Type B pancreatic cell (in vitro differentiated cells): ENCODE results near the gene PDS5B. TPM values are rescaled to one million over a fixed set of nuclear protein-coding genes. Genes with fewer than 3 reads are reported as not detected.
A peak's percentile ranks its signal among the peaks of the same experiment; 100 is the strongest.

ENCODE experiments used
- DNase-seq: peaks from one replicate; pipeline ENCODE4 v3.0.0; 2021; ENCODE audit warnings: mixed read lengths; ENCODE audit not compliant: unreplicated experiment; ENCODE audit errors: extremely low spot score
- H3K27ac Mint-ChIP-seq: 2 replicates; pipeline ENCODE4 v1.8.0; 2021; ENCODE audit warnings: mild to moderate bottlenecking, mixed read lengths
- H3K27me3 Mint-ChIP-seq: 2 replicates; pipeline ENCODE4 v1.8.0; 2021; ENCODE audit warnings: mixed read lengths
- H3K36me3 Mint-ChIP-seq: 2 replicates; pipeline ENCODE4 v1.8.0; 2021; ENCODE audit warnings: mixed read lengths
- H3K4me1 Mint-ChIP-seq: one replicate; pipeline ENCODE4 v1.8.0; 2021; ENCODE audit warnings: mixed read lengths; ENCODE audit not compliant: unreplicated experiment
- H3K4me3 Mint-ChIP-seq: 2 replicates; pipeline ENCODE4 v1.8.0; 2021; ENCODE audit warnings: mild to moderate bottlenecking, mixed read lengths
- H3K9me3 Mint-ChIP-seq: 2 replicates; pipeline ENCODE4 v1.8.0; 2021; ENCODE audit warnings: mixed read lengths
- total RNA-seq: library from RNA; stranded (reverse); gene quantifications from 2 replicates; pipeline ENCODE4 v1.2.1, GENCODE V29; 2021; ENCODE audit warnings: low replicate concordance
- TF ChIP-seq, protein P1 (sequence below): fragments of 200-600 bp; sonication (generic); conservative IDR thresholded peaks from 2 replicates; pipeline ENCODE4 v1.5.0; 2021; ENCODE audit warnings: antibody characterized with exemption, mild to moderate bottlenecking

PDS5B gene
- total RNA-seq, 1 donor from 2014 or later: 69.9 TPM

DNA sequence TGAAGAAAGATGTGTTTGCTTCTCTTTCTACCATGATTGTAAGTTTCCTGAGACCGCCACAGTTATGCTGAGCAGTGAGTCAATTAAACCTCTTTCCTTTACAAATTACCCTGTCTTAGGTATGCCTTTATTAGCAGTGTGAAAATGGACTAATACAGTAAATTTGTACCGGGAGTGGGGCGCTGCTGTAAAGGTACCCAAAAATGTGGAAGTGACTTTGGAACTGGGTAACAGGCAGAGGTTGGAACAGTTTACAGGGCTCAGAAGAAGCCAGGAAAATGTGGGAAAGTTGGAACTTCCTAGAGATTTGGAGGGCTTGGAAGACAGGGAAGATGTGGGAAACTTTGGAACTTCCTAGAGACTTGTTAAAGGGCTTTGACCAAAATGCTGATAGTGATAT lies 9.2 kb upstream of the PDS5B start:
- TF ChIP-seq, protein P1, sequence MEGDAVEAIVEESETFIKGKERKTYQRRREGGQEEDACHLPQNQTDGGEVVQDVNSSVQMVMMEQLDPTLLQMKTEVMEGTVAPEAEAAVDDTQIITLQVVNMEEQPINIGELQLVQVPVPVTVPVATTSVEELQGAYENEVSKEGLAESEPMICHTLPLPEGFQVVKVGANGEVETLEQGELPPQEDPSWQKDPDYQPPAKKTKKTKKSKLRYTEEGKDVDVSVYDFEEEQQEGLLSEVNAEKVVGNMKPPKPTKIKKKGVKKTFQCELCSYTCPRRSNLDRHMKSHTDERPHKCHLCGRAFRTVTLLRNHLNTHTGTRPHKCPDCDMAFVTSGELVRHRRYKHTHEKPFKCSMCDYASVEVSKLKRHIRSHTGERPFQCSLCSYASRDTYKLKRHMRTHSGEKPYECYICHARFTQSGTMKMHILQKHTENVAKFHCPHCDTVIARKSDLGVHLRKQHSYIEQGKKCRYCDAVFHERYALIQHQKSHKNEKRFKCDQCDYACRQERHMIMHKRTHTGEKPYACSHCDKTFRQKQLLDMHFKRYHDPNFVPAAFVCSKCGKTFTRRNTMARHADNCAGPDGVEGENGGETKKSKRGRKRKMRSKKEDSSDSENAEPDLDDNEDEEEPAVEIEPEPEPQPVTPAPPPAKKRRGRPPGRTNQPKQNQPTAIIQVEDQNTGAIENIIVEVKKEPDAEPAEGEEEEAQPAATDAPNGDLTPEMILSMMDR: no peak
- DNase-seq: no peak
- no peaks in the 10 kb centered on the region for H3K27me3 Mint-ChIP-seq
- peaks cover 9% of the 10 kb centered on the region for H3K9me3 Mint-ChIP-seq
- H3K36me3 Mint-ChIP-seq: no peaks in the 10 kb centered on the region
- no peaks in the 10 kb centered on the region for H3K4me1 Mint-ChIP-seq
- H3K4me3 Mint-ChIP-seq: no peak overlapping the region
- no peak overlapping the region for H3K27ac Mint-ChIP-seq

DNA sequence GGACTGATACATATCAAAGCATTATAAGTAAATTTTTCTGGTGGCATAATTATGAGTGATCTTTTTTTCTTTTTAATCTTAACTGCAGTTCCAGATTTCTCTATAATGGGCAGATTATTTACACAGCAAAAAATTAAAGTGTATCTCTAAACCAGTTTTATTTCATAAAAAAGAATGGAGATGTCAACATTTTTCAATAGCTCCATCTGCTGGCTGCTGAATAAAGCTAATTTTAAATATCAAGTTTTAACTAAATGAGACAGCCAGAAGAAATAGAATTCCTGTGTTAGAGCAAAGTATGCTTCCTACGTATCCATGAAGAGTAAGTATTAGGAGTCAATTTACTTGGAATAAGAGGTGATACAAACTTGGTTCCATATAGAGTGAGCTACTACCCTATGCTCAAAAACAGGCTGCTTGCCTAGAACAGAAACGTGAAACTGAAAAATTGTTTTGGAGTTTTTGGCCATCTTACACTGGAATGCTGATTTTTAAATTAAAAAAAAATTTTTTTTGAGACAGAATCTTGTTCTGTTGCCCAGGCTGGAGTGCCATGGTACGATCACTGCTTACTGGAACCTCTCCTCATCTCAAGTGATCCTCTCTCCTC lies 5.0 kb upstream of the PDS5B start:
- Mint-ChIP-seq H3K36me3 (no peaks in the 10 kb centered on the region), H3K27me3 (no peaks in the 10 kb centered on the region), H3K4me3 (no peak overlapping the region), H3K9me3 (peaks cover 9% of the 10 kb centered on the region), H3K27ac (no peak overlapping the region), H3K4me1 (no peaks in the 10 kb centered on the region)
- TF ChIP-seq, protein P1: peak; percentile 76
- DNase-seq: no peak

DNA sequence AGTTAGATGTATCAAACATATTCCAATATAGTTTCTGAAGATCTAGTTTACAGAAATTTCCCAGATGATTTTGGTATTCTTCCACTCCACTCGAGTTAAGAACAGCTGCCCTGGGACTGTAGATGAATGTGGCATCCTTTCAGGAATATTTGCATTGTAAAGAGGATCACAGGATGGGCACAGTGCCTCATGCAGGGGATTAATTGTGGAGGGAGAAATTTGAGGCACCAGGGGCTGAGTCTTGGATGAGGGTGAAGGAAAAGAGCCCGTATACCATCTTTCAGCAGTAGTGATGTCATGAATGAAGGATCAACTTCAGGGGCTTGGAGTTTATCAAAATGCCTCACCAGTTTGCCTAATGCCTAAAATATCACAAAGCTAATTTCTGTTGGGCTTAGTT lies 4.0 kb upstream of the PDS5B start:
- TF ChIP-seq, protein P1: no peak
- no peaks in the 10 kb centered on the region for H3K36me3 Mint-ChIP-seq

DNA sequence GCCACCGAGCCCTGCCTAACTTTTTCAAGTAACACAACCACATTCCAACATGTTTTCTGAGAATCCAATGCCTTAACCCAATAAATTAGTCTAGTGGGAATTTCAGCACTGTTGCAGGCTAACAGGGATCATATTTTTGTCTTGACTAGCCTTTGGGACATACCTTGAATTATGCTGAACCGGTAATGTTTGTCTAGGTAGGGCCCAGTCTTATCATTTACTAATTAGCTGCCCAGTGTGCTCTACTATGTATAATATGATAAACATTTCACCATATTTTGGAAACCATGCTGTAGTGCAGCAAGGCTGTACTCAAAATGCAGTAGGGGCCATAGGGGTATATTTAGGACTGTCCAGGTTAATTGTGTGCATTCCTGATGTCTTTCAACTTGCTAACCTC lies 3.3 kb upstream of the PDS5B start:
- no peak for DNase-seq
- H3K4me1 Mint-ChIP-seq: no peaks in the 10 kb centered on the region
- TF ChIP-seq, protein P1: no peak
- H3K27me3 Mint-ChIP-seq: no peaks in the 10 kb centered on the region
- H3K4me3 Mint-ChIP-seq: no peak overlapping the region
- H3K36me3 Mint-ChIP-seq: no peaks in the 10 kb centered on the region
- H3K27ac Mint-ChIP-seq: no peak overlapping the region
- H3K9me3 Mint-ChIP-seq: no peaks in the 10 kb centered on the region

More for the DNA sequence above, 4.0 kb upstream of the PDS5B start:
- Mint-ChIP-seq H3K9me3 (peaks cover 2% of the 10 kb centered on the region), H3K27ac (no peak overlapping the region), H3K4me3 (no peak overlapping the region), H3K27me3 (no peaks in the 10 kb centered on the region), H3K4me1 (no peaks in the 10 kb centered on the region)
- DNase-seq: no peak

DNA sequence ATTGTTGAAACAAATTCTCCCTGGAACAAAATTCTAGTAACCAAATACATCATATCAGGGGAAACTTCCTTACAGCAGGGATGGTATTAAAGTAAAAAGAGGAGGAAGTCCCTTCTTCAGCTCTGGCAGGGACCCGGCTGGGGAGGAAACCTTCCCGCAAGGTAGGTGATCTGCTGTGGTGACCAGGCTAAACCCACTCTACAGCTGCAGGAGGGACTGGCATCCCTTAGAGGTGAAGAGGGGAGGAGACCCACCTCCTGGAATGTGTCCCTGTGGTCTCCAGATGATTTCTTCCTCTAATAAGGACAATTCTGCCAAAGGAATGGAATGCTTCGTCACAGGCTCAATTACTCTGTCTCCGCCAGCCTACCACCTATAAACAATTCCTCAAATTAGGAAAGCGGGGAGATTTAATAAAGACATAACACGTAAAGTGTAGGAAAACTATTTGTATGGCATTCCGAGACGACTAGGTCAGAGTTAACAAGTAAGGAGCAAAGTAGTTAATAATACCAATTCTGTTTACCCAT lies 637 bp upstream of the PDS5B start:
- no peak for DNase-seq
- no peaks in the 10 kb centered on the region for H3K36me3 Mint-ChIP-seq
- TF ChIP-seq, protein P1: no peak
- H3K4me3 Mint-ChIP-seq: peak overlapping the region; percentile 90
- no peaks in the 10 kb centered on the region for H3K27me3 Mint-ChIP-seq
- peak overlapping the region; percentile 84 for H3K27ac Mint-ChIP-seq
- peaks cover 22% of the 10 kb centered on the region for H3K4me1 Mint-ChIP-seq
- no peaks in the 10 kb centered on the region for H3K9me3 Mint-ChIP-seq
